A549 (cell line): ENCODE measurements around the gene POLRMT.

Experiments used
- CEBPB ChIP-seq, 2 experiments: fragments of >200 bp in 1 of 2; sonication (Bioruptor Twin) in 1 of 2; formaldehyde crosslinking in 1 of 2; IDR thresholded peaks; 2 replicates each; pipeline ENCODE4 v1.6.1; 2012 to 2016
- CHD4 ChIP-seq: fragments of 200-600 bp; sonication (generic); IDR thresholded peaks from 2 replicates; pipeline ENCODE4 v1.6.1; 2016; ENCODE audit warnings: antibody characterized with exemption, mild to moderate bottlenecking, borderline replicate concordance
- CTCF ChIP-seq: fragments of >200 bp; sonication (Bioruptor Twin); formaldehyde crosslinking; IDR thresholded peaks from 3 replicates; pipeline ENCODE4 v1.5.1; 2016
- FOSL2 ChIP-seq, 2 experiments: fragments of 450-650 bp in 1 of 2; fragments of >200 bp in 1 of 2; sonication (Bioruptor Twin) in 1 of 2; formaldehyde crosslinking; IDR thresholded peaks; 2 replicates each; pipeline versions ENCODE4 v1.5.0 to v1.6.1; 2016 to 2020; ENCODE audit warnings: mild to moderate bottlenecking in 1 of 2, moderate library complexity in 1 of 2
- HDAC2 ChIP-seq: fragments of 200-600 bp; sonication (generic); IDR thresholded peaks from 2 replicates; pipeline ENCODE4 v1.6.1; 2016
- MYC ChIP-seq: IDR thresholded peaks from 2 replicates; pipeline ENCODE4 v1.6.1; 2012; ENCODE audit warnings: mild to moderate bottlenecking, inconsistent platforms, low read length, improper control_type of control experiment, borderline replicate concordance
- POLR2A ChIP-seq: IDR thresholded peaks from 2 replicates; pipeline ENCODE4 v1.6.1; 2012; ENCODE audit warnings: mild to moderate bottlenecking, low read length
- RAD21 ChIP-seq, 2 experiments: fragments of >200 bp in 1 of 2; sonication (Bioruptor Twin) in 1 of 2; formaldehyde crosslinking in 1 of 2; IDR thresholded peaks in 1 of 2; conservative IDR thresholded peaks in 1 of 2; 2 replicates in 1 of 2; 3 replicates in 1 of 2; pipeline ENCODE4 v1.6.1; 2012 to 2018; ENCODE audit warnings: inconsistent platforms in 1 of 2
- REST ChIP-seq: fragments of 200-600 bp; sonication (generic); IDR thresholded peaks from 2 replicates; pipeline ENCODE4 v1.6.1; 2016; ENCODE audit warnings: antibody characterized with exemption, mild to moderate bottlenecking, moderate library complexity
- RFX5 ChIP-seq: fragments of 450-650 bp; IDR thresholded peaks from 2 replicates; pipeline ENCODE4 v1.7.1; 2014; ENCODE audit warnings: antibody characterized with exemption, mild to moderate bottlenecking, moderate library complexity
- SREBF2 ChIP-seq: fragments of 450-650 bp; IDR thresholded peaks from 2 replicates; pipeline ENCODE4 v1.6.1; 2014; ENCODE audit warnings: mild to moderate bottlenecking, moderate library complexity
- USF2 ChIP-seq: fragments of 450-650 bp; IDR thresholded peaks from 2 replicates; pipeline ENCODE4 v1.6.1; 2014; ENCODE audit warnings: antibody characterized with exemption
- TF ChIP-seq, protein P1 (sequence below): fragments of 150-350 bp; IDR thresholded peaks from 2 replicates; pipeline ENCODE4 v1.6.1; 2014; ENCODE audit warnings: low read depth, mild to moderate bottlenecking, low read length
- TF ChIP-seq, protein P2 (sequence below): fragments of >200 bp; sonication (Bioruptor Twin); formaldehyde crosslinking; IDR thresholded peaks from 3 replicates; pipeline ENCODE4 v1.6.1; 2016

GRCh38 chr19:577439-578392 lies 55.6 kb downstream of the POLRMT start:
- TF ChIP-seq POLR2A (no peak), CTCF (no peak), CEBPB (IDR thresholded peaks at IDR 0.05) (no peak), REST (no peak), RFX5 (no peak), RAD21 (conservative IDR thresholded peaks at IDR 0.05 in 1 of 2, IDR thresholded peaks at IDR 0.05 in 1 of 2) (no peak), FOSL2 (IDR thresholded peaks at IDR 0.05) (no peak), FOSL2 (CRISPR knock-in tag; IDR thresholded peaks at IDR 0.05) (no peak), CHD4 (no peak), HDAC2 (no peak), MYC (no peak), SREBF2 (no peak), USF2 (no peak)
- TF ChIP-seq, protein P1, sequence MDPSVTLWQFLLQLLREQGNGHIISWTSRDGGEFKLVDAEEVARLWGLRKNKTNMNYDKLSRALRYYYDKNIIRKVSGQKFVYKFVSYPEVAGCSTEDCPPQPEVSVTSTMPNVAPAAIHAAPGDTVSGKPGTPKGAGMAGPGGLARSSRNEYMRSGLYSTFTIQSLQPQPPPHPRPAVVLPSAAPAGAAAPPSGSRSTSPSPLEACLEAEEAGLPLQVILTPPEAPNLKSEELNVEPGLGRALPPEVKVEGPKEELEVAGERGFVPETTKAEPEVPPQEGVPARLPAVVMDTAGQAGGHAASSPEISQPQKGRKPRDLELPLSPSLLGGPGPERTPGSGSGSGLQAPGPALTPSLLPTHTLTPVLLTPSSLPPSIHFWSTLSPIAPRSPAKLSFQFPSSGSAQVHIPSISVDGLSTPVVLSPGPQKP, result no peak
- TF ChIP-seq, protein P2, sequence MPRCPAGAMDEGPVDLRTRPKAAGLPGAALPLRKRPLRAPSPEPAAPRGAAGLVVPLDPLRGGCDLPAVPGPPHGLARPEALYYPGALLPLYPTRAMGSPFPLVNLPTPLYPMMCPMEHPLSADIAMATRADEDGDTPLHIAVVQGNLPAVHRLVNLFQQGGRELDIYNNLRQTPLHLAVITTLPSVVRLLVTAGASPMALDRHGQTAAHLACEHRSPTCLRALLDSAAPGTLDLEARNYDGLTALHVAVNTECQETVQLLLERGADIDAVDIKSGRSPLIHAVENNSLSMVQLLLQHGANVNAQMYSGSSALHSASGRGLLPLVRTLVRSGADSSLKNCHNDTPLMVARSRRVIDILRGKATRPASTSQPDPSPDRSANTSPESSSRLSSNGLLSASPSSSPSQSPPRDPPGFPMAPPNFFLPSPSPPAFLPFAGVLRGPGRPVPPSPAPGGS, result no peak
